GOT3 (cell line): ENCODE data around the gene ADCY4.
"Not testable (repeated sequence)": the region's sequence is repeated elsewhere in the genome, so short reads cannot be mapped to it uniquely, and the experiment has no call there.

Experiments
- DNase-seq: peaks from one replicate; lab custom pipeline; 2025; ENCODE audit warnings: mixed read lengths; lab: John Stamatoyannopoulos, UW

ADCY4 gene

DNA sequence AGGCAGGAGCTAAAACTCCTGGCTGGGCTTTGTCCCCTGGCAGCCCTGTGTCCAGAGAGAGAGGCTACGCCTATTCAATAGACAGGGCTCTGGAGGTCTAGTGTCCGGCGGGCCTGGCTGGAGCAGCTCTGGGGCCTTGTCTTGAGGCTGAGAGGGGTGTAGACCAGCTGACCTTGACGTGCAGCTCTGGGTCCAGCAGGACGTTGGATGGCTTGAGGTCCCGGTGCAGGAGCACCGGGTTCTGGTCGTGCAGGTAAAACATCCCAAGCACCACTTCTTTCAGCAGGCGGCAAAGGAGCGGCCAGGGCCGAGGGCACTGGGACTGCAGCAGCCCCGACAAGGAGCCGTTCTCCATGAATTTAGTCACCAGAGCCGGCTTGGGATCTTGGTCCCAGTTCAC lies 4.0 kb upstream of the ADCY4 start:
- DNase-seq, result no peak

DNA sequence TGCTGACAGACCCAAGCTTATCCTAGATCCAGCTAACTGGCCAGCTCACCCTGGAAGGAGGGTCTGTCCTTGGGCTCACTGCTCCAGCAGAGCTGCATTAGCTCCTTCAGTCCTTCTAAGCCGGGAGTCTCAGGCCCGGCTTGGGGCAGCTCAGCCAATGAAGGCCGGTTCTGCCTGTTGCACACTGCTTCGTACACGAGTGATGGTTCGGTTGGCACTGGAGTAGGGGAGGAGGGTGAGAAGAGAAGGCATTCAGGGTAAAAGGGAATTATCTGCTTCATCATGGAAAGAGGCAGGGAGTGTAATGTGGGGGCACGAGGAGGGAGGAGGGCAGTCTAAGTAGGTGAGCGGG lies 2.9 kb upstream of the ADCY4 start:
- DNase-seq, result no peak

DNA sequence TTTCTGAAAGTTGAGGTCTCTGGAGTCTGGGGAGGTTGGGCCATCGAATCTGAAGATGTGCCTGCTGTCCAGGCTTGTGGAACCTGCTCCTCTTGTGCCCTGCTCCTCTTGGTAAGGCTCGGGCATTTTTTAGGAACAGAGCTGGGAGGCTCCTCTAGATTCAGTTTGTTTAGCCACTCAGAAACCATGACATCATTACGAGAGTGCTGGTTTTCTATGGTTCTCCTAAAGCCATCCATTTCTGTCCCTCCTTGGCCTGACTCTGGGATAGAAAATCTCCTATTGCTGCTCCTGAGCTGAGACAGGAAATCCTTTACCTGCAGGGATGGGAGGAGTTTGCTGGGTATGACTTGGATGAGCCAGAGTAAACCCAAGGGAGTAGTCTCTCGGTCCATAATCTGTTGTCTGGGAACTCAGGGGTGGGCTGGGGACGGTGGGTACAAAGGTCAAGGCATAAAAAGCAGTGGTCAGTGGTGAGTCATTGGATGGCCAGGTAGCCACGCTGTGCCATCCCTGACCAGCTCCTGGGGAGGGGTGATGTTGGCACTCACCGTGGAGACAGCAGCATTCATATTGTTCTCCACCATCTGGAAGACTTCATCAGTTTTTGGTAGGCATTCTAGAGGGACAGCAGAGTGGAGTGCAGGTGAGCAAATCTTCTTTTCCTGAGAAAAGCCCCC lies 2.4 kb upstream of the ADCY4 start:
- DNase-seq, result no peak

DNA sequence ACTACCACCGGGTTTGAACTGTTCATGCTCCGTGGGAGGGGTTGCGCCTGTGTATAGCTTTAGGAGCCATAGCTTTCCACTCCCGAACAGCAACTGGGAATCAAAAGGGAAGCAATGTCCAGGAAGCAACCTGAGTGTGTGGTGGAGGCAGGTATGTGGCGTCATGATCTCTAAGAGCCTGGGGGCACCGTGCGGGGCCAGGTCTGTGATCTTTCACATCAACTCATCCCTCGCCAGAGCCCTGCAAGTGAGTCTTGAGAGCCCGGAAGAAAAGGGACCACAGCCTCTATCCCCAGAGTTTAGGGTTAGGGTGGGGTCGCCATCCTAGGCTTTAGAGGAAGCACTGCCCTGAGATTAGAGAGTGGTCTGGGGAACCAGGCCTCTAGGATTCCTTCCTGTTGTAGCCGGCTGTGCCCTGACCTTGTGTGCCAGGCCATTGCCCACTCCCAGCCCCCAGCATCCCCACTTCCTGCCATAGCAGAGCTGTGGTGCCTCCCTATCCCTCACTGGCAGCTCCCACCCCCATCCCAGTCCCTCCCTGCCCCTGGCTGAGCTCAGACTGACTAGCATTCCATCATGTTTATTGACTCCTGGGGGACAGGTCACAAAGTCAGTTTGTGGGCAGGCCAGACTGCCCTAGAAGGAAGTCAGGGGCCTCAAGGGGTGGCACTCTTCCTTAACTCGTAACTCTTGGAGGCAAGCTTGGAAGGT lies 745 bp upstream of the ADCY4 start:
- no peak for DNase-seq

DNA sequence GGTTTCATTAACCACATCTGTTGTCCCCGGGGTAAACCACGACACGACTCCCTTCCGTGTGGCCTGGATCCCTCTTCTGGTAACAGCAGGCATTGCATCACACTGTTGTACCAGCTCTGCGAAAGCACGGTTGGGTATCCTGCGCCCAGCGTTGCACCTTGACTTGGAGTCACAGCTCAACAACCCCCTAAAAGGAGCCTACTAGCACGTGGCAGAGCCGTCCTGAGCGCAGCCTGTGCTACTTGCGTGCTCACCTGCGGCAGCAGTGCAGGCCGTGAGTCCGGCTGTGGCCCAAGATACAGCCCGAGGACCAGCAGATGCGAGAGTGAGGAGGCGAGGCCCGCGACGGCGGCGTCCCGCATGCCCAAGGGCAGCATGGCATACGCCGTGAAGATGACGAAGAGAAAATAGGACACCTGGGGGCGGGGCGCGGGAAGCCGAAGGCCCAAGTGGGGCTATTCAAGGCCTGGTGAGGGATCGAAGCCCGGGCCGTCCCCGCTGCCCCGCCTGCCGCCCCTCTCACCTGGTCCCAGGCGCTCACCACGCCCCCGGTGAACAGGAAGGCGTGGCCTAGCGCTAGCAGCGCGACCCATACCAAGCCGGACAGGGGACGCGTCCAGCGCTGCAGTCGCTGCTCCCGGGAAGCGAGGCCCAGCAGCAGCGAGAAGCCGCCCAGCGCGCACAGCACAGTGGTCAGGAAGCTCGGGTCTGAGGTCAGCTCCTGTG lies 2.4 kb downstream of the ADCY4 start:
- no peak for DNase-seq

DNA sequence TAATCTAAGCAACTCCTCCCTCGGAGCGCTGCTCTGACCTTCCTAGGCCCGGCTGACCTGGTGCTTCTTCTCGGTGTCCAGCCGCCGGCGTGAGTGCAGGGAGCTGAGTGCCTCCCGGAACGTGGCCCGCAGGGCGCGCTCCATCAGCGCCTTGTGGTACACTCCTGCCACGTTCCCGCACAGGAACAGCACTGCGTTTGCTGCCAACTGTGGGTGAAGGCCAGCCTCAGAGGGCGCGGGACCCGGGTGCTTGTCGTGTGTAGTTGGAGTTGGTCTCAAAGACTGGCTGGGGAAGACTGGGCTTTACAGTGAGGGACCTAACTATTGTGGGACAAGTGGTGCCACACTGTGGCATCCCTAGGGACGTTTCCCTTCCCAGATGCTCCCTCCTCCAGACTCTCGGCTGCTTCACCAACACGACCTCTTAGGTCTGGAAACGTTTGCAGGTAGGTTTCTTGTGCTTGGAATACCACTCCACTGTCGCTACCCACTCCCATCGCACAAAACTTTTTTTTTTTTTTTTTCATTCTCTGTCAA lies 3.1 kb downstream of the ADCY4 start:
- DNase-seq, result no peak

DNA sequence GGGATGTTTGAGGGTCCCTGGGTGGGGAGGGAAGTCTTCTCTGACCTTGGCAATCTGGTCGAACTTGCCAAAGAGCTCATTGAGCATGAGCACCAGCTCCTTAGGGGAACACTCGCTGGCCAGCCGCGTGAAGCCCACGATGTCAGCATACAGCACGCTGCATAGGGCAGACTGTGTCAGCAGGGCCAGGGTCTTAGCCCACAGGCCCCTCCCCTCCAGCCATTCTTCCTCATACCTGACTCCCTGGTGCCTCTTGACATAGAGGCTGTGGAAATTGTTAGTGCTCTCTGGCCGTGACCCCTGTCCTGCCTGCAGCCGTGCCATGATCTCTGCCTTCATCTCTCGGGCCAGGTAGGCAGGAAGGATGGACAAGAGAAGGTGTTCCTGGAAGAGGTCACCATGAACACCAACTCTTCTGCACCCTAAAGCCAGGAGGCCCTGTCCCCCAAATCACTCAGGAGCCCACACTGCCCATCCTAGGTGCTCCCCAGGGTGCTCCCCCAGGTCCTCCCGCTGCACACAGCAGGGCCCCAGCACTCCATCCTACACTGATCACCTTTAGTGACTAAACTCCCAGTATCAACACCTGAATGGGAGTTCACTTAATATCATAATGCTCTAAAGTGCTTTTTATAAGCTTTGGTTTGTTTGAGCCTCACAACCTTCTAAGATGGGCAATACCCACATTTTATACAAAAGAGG lies 3.7 kb downstream of the ADCY4 start:
- no peak for DNase-seq

DNA sequence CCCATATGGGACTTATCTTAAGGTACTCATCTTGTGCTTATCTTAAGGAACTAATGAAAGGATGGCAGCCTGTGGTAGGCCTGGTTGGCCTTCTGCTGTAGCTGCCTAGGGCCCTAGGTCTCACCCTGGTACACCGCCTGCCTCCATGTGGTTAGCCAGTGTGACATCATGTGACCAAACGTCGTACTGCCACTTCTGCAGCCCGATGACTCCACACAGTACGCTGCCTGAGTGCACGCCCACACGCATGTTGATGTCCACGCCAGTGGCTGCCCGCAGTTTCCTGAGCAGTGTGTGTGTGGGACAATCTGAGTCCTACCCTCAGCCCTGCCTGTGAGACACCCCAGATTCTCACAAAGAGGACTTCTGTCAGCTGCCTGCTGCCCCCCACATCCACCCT lies 5.1 kb downstream of the ADCY4 start:
- no peak for DNase-seq

DNA sequence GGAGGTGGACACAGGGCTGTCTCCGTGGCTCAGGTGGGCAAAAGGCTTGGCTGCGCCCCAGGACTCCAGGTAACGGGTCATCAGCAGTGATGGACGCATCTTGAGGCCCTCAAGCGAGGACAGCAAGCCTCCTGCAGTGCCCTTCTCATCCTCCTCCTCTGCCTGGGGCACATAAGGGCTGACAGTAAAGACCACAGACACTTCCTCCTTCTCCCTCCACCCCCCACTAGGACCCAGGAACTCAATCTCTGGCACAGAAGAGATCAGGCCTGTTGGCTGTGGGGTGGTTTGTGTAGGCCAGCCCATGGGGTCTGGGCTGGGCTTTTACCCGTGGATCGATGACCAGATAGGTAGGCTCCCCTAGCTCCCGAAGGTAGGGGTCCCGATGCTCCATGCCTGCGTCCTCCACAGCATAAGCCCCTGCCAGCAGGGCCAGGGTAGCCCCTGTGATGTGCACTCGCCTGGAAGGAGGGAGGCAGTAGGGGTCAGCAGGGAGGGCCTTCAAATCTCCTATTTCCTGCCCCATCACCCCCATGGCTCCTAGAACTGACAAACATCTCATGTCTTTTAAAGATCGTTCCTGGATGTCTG lies 5.7 kb downstream of the ADCY4 start:
- DNase-seq, result no peak

DNA sequence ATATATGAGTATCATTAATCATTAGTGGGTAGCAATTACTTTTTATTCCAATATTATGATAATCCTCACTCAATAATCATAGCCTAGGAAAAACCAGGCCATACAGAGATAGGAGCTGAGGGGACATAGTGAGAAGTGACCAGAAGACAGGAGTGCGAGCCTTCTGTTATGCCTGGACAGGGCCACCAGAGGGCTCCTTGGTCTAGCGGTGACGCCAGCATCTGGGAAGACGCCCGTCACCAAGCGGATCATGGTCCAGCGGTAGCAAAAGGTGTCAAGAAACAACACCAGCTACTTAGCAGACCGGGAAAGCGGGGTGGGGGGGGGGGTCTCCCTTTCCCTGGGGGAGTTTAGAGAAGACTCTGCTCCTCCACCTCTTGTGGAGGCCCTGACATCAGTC lies 7.0 kb downstream of the ADCY4 start:
- not testable (repeated sequence) for DNase-seq

DNA sequence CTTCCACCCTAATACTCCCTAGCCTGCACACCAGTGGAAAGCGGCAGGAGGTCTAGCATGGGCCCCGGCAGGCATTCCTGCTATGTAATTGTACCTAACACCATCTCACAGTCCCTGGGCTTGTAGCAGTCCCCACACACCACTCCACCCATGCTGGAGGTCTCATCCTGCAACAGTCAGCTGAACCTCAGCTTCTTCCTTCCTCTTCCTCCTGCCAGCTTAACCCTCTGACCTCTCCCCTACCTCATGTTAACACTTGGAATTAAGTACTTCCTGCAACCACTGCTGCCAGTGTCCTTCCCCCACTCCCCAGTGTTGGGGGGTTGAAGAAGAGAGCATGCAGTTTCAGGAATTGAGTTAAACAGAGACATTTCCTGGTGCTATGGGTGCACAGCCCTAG lies 7.6 kb downstream of the ADCY4 start:
- no peak for DNase-seq

DNA sequence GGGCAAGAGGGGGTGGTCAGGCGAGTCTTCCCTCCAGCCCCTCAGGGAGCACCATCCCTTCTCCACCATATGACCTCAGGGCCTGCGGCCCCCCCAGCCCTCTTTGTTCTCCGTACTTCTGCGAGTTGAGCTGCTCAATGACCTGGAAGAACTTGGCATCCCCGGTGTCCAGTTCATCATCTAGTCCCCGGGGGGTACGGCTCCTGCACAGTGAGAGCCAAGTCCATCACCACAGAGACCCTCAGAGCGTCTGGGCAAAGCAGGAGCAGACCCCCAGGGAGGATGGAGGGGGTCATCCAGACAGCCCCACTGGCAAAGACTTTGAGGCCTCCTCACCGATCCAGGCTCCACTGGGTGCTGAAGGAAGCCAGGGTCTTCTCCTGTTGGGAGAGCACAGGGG lies 8.9 kb downstream of the ADCY4 start:
- no peak for DNase-seq

DNA sequence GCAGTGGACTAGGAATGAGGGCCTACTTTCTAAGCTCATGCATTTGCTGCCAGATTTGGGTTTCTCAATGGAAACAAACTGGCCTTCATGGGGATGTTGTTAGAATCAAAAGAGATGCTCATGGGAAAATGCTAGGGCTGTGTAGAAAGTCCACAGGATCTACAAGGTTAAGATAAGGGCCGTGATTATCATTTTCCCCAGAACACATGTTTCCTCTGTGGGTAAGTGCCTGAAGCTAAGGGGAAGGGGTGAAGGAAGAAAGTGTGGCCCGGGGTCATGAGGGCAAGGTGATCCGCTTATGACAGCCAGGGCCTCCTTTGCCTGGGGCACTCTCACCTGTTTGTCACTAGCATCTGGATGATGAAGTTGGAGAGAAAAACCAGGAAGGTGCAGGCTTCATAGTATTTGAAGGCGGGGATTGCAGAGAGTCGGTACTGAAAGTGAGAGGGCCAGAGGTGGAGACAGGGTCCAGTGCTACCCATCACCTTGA lies 9.8 kb downstream of the ADCY4 start:
- DNase-seq, result no peak

DNA sequence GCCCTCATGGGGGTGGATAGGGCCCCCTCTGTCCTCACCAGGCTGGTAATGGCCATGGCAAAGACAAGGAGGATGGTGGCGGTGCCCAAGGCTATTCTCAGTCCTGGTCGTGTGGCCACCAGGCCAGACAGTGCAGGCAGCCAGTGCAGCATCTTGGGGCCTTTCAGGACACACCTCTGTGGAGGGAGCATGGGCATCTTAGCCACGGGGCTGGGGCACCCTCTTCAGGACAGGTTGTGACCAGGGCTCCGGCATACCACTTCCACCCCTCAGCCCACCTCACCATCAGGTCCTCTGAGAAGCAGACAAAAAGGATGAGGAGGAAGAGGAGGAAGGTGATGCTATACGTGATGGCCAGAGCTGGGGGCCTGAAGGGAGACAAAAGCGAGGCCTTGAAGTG lies 10.8 kb downstream of the ADCY4 start:
- DNase-seq, result no peak

DNA sequence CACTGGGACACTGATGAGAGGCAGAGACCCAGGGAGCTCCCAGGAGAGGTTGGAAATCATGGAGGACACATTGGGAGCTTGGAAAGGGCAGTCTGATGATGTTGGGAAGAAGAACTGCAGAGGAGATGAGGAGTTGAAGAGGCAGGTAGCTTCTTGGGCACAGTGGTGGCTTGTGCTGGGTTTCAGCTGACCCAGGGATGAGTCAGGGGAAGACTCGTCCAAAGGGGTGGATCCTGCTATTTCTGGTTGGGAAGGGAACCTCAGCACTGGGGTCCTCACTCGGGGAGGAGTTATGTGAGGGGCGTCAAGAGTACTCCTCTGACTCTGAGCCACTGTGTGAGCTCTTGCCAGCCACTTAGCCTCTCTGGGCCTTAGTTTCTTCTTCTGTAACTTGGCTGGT lies 11.5 kb downstream of the ADCY4 start:
- no peak for DNase-seq

DNA sequence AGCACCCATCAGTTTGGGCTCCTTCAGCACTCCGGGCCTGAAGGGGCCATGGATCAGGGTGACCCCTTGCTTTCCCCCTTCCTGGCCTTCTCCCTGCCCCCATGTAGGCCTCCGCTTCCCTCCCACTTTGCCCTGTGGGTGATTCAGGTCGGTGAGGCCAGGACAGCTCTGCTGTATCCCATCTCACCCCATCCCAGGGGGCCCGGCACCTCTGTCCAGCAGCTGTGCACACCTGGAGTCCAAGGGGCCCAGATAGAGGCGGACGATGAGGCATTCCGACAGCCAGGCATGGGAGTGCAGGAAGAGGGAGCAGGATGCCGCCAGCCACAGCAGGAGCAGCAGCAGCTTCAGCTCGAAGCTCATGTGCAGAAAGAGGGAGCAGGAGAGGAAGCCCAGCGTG lies 12.2 kb downstream of the ADCY4 start:
- no peak for DNase-seq

DNA sequence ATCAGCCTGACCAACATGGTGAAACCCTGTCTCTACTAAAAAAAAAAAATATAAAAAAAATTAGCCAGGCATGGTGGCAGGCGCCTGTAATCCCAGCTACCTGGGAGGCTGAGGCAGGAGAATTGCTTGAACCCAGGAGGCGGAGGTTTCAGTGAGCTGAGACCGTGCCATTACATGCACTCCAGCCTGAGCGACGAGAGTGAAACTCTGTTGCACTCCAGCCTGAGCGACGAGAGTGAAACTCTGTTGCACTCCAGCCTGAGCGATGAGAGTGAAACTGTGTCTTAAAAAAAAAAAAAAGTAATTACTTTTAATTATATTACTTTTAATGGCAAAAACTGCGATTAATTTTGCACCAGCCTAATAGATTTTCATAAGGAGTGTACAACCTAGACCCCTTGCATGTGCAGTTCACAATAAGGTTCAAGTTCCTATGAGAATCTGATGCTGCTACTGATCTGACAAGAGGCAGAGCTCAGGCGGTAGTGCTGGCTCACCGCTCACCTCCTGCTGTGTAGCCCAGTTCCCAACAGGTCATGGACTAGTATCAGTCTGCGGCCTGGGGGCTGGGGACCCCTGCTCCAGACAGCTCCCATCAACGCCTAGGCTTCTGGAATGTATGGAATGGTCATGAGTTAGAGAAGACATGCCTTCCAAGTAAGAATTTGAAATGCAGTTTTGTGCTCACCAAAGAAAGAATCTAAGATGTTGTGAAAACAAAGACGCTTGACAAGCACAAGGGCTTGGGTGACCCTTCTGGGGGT lies 13.5 kb downstream of the ADCY4 start:
- no peak for DNase-seq

DNA sequence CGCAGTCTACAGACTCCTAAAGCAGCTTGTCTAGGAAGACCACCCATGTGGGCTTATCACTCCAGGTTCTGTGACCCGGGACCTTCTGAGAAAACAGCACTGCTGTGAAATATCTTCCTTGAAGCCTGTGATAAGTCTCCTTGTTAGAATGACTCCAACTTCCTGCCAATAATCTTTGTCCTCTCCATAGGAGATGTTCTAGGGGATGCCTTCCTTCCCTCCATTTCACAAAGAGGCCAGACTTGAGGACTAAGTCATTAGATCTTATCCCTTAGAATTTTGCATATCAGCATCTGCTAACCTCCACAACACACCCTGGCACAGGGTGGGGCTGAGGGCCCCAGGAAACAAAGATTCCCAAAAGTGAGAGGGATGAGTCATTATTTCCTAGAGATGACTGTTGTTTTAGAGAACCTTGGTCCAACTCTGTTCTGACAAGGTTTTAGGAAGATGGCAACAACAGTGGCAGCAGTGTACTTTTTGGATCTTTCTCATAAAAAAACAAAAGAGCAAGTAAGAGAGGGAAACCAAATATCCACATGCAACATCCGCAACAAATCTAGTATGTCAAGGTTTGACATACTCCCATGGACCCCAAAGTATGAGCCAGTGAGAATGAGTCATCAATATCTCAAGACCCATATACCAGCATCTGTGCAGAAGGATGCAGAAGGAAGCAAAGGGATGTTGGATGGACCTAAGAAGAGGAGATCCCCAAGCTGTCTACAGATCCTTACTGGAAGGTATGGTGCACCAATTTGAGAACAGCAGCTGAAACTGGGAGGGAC lies 17.5 kb downstream of the ADCY4 start:
- no peak for DNase-seq

DNA sequence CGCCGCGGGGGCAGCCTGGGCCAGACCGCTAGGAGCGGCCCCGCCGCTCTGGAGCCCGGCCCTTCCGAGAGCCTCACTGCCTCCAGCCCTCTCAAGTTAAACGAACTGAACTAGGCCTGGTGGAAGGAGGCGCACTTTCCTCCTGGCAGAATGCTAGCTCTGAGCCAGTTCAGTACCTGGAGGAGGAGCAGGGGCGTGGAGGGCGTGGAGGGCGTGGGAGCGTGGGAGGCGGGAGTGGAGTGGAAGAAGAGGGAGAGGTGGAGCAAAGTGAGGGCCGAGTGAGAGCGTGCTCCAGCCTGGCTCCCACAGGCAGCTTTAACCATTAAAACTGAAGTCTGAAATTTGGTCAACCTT lies 18.3 kb downstream of the ADCY4 start:
- no peak for DNase-seq

DNA sequence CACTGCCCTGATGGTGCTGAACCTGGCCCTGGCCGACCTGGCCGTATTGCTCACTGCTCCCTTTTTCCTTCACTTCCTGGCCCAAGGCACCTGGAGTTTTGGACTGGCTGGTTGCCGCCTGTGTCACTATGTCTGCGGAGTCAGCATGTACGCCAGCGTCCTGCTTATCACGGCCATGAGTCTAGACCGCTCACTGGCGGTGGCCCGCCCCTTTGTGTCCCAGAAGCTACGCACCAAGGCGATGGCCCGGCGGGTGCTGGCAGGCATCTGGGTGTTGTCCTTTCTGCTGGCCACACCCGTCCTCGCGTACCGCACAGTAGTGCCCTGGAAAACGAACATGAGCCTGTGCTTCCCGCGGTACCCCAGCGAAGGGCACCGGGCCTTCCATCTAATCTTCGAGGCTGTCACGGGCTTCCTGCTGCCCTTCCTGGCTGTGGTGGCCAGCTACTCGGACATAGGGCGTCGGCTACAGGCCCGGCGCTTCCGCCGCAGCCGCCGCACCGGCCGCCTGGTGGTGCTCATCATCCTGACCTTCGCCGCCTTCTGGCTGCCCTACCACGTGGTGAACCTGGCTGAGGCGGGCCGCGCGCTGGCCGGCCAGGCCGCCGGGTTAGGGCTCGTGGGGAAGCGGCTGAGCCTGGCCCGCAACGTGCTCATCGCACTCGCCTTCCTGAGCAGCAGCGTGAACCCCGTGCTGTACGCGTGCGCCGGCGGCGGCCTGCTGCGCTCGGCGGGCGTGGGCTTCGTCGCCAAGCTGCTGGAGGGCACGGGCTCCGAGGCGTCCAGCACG lies 18.9 kb downstream of the ADCY4 start:
- no peak for DNase-seq
